Left lung (tissue), 10 donors: Measurements from ENCODE around the gene C18orf32. TPM values are rescaled to one million over a fixed set of nuclear protein-coding genes. Genes with fewer than 3 reads are reported as not detected.

Experiments used
- ATAC-seq: fragments of 200-7000 bp; cut with Tn5 transposase; one replicate; pipeline ENCODE4 v1.9.1; 2020; ENCODE audit warnings: moderate library complexity
- DNase-seq, 4 donors: peaks; one replicate each; pipeline ENCODE4 v3.0.0-alpha.2; 2013 to 2020
- H3K27ac ChIP-seq, 2 donors: fragments of 200-600 bp; sonication (generic) in 1 of 2; one replicate each; pipeline versions ENCODE4 v1.5.0 to v1.8.0; 2020 to 2021
- H3K27me3 ChIP-seq, 2 donors: fragments of 200-600 bp; sonication (generic) in 1 of 2; one replicate each; pipeline versions ENCODE4 v1.5.0 to v1.8.0; 2020 to 2021
- H3K36me3 ChIP-seq, 2 donors: fragments of 200-600 bp; sonication (generic) in 1 of 2; one replicate each; pipeline versions ENCODE4 v1.5.0 to v1.8.0; 2020 to 2021
- H3K4me1 ChIP-seq, 2 donors: fragments of 200-600 bp; one replicate each; pipeline ENCODE4 v1.8.0; 2021
- H3K4me3 ChIP-seq, 2 donors: fragments of 200-600 bp; sonication (generic) in 1 of 2; one replicate each; pipeline versions ENCODE4 v1.5.0 to v1.8.0; 2020 to 2021; ENCODE audit warnings: mild to moderate bottlenecking in 1 of 2
- H3K9me3 ChIP-seq, 2 donors: fragments of 200-600 bp; sonication (generic) in 1 of 2; one replicate each; pipeline versions ENCODE4 v1.5.0 to v1.8.0; 2020 to 2021
- intact Hi-C, 2 donors: fragments of 100-400 bp; cut with DNase I; formaldehyde crosslinking; loops; one replicate each; pipeline versions ENCODE4 v1.11.2 to v1.14.2; 2022
- polyA plus RNA-seq, 6 donors: library from polyadenylated mRNA; unstranded; fragments of 120-200 nt; gene quantifications; one replicate each; pipeline ENCODE4 v1.2.1, GENCODE V29; 2013; ENCODE audit not compliant: insufficient read length in 6 of 6
- total RNA-seq, 2 donors: library from RNA; stranded (reverse); fragmentation: NEBNext Ultra II Directional; extraction: Animal tissue kit (Norgen Biotek cat#: 25700); gene quantifications; one replicate each; pipeline ENCODE4 v1.2.1, GENCODE V29; 2021
- TF ChIP-seq, protein P1 (sequence below), 2 donors: fragments of 200-600 bp; sonication (generic) in 1 of 2; IDR thresholded peaks; one replicate each; pipeline versions ENCODE4 v1.5.0 to v1.8.0; 2021; ENCODE audit warnings: antibody characterized with exemption in 2 of 2
- donor health status: DM: no; HTN: yes; CAD: no.
- donor health status: DM: no; HTN: no; CAD: no.

Gene C18orf32
- total and polyA plus RNA-seq, 8 donors = 22.3 to 78.6 (median 25.6) TPM

- ATAC-seq = peak; percentile 91
- Histone ChIP-seq H3K4me3 (peak within 1 kb of the TSS; percentile 73 to 85), H3K36me3 (peaks cover 7 to 39% of the 10 kb centered on the region in 2 donors), H3K4me1 (peaks cover 23 to 43% of the 10 kb centered on the region in 2 donors), H3K9me3 (no peaks in the 10 kb centered on the region), H3K27ac (peak within 1 kb of the TSS; percentile 89 to 93), H3K27me3 (no peaks in the 10 kb centered on the region)
- TF ChIP-seq, protein P1, sequence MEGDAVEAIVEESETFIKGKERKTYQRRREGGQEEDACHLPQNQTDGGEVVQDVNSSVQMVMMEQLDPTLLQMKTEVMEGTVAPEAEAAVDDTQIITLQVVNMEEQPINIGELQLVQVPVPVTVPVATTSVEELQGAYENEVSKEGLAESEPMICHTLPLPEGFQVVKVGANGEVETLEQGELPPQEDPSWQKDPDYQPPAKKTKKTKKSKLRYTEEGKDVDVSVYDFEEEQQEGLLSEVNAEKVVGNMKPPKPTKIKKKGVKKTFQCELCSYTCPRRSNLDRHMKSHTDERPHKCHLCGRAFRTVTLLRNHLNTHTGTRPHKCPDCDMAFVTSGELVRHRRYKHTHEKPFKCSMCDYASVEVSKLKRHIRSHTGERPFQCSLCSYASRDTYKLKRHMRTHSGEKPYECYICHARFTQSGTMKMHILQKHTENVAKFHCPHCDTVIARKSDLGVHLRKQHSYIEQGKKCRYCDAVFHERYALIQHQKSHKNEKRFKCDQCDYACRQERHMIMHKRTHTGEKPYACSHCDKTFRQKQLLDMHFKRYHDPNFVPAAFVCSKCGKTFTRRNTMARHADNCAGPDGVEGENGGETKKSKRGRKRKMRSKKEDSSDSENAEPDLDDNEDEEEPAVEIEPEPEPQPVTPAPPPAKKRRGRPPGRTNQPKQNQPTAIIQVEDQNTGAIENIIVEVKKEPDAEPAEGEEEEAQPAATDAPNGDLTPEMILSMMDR (IDR thresholded peaks at IDR 0.05) = peak in 1 of 2 donors; percentile 22
- intact Hi-C loops = no loop called here
- peak; percentile 86 to 99 (median 94) for DNase-seq
Measured at GRCh38 chr18:49491857-49492693, 5.0 kb upstream of the C18orf32 start, which contains the start of gene RPL17. Gene RPL17 (minus strand): TSS chr18:49492465.

- H3K9me3 ChIP-seq = no peaks in the 10 kb centered on the region
- no peak for DNase-seq
- peak overlapping the region; percentile 89 to 93 for H3K27ac ChIP-seq
- no peaks in the 10 kb centered on the region for H3K27me3 ChIP-seq
- peaks cover 23 to 43% of the 10 kb centered on the region in 2 donors for H3K4me1 ChIP-seq
- peak overlapping the region; percentile 73 to 85 for H3K4me3 ChIP-seq
- H3K36me3 ChIP-seq = peaks cover 7 to 39% of the 10 kb centered on the region in 2 donors
- ATAC-seq = no peak
- intact Hi-C loops = no loop called here
- TF ChIP-seq, protein P1 (IDR thresholded peaks at IDR 0.05) = no peak
Measured at GRCh38 chr18:49491534-49491856, 4.5 kb upstream of the C18orf32 start.

DNA sequence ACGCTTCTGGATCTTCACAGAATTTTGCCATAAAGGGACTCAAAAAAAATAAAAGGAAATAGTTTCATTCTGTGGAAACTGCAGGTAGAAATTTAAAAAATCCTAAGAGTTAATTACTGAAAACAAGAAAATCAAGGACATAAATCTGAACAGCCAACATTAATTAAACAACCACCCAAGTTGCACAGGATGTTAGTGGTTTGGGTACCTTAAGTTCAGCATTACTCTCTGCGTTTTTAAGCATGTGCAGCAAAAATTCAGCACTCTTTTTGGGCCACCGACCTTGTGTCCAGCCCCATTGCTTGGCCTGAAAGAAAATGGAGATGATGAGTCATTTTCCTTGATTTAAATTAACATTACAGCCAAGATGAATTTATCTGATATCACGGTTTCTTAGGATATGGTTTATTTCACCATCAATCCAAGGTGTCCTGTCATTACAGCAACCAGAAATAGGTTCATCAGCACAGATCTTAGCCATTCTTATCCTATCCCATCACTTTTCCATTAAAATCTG lies 3.3 kb upstream of the C18orf32 start:
- intact Hi-C loops = no loop called here
- Histone ChIP-seq H3K27ac (no peak overlapping the region), H3K9me3 (no peaks in the 10 kb centered on the region), H3K4me3 (peak overlapping the region in 1 of 2 donors; percentile 73), H3K4me1 (peaks cover 26 to 54% of the 10 kb centered on the region in 2 donors), H3K27me3 (no peaks in the 10 kb centered on the region), H3K36me3 (peaks cover 7 to 39% of the 10 kb centered on the region in 2 donors)
- ATAC-seq (no peak), DNase-seq (no peak)
- TF ChIP-seq, protein P1 (IDR thresholded peaks at IDR 0.05) = no peak

DNA sequence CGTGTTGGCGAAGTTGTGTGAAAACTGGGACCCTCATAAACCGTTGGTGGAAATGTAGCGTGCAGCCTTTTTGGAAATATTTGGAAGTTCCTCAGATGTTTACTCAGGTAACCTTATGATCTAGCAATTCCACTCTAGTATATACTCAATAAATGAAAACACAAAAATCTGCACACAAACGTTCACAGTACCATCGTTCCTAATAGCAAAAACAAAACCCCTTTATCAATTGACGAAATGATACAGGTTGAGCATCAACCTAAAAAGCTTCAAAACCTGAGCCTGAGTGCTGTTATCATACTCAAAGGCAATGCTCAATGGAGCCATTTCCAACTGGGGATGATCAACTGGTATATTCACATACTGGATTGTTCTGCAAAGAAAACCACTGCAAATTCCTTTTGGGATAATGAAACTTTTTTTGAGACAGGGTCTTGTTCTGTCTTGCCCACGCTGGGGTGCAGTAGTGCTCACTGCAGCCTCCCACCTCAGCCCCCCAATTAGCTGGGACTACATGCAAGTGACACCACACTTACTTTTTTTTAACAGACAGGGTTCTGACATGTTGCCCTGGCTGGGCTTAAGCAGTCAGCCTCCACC lies 777 bp upstream of the C18orf32 start:
- intact Hi-C loops = no loop called here
- Histone ChIP-seq H3K4me3 (peak overlapping the region in 1 of 2 donors; percentile 56), H3K27me3 (no peaks in the 10 kb centered on the region), H3K9me3 (no peaks in the 10 kb centered on the region), H3K4me1 (peaks cover 26 to 65% of the 10 kb centered on the region in 2 donors), H3K36me3 (peaks cover 7 to 48% of the 10 kb centered on the region in 2 donors), H3K27ac (peak overlapping the region; percentile 95 to 97)
- ATAC-seq = no peak
- TF ChIP-seq, protein P1 (IDR thresholded peaks at IDR 0.05) = no peak
- DNase-seq = no peak

- ATAC-seq = peak; percentile 37
- Histone ChIP-seq H3K9me3 (no peaks in the 10 kb centered on the region), H3K4me3 (peak overlapping the region; percentile 56 to 60), H3K4me1 (peaks cover 26 to 63% of the 10 kb centered on the region in 2 donors), H3K36me3 (peaks cover 7 to 61% of the 10 kb centered on the region in 2 donors), H3K27me3 (no peaks in the 10 kb centered on the region), H3K27ac (peak overlapping the region; percentile 95 to 97)
- peak in 1 of 4 donors; percentile 19 for DNase-seq
- intact Hi-C loops = no loop called here
- TF ChIP-seq, protein P1 (IDR thresholded peaks at IDR 0.05) = no peak
Measured at GRCh38 chr18:49486606-49486952, 455 bp downstream of the C18orf32 start.
